ENCODE data around the gene UTP18. TPM values are rescaled to one million over a fixed set of nuclear protein-coding genes. Genes with fewer than 3 reads are reported as not detected.

Gene UTP18
- total and polyA plus RNA-seq, 9 of the 15 experiments (the other 6 are each of a cell fraction or from before 2014, with no cell fraction given): 31.1 to 99.2 (median 66.7) TPM

DNA sequence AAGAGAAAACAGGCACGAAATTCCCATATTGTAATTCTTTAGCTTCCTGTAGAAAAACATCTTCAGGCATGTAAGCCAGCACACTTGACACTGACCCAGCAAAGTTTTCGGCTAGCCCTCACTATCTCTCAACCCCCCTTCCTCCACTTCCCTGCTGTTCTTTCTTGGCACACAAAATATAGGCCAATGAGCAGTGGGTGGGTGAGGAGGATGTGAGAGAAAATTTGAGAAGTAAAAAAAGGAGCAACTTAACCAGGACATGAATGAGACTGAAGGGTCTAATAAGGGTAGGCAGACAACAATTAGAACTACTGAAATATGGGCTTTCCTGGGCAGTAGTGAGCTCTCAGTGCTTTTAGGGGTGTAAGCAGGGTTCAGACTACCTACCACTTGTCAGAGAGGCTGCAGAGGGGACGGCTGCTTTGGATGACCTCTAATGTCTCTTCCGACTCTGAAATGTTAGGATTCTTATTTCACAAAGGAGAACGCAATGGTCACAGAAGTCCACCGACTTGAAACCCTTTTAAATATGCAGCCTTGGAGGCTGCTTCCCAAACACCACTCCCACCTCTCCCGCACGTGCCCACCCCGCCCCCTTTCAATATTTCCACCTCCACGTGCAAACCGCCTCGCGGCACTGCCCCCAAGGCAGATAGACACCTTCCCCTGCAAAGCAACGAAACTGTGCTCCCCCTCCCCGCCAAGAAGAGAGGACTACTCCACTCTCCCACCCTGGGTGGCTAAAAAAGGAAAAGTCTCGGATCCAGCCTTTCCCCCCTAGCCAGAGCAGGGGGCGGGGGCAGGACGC is 1.4 kb upstream of the UTP18 start (continued):
- TF ChIP-seq, protein P1, sequence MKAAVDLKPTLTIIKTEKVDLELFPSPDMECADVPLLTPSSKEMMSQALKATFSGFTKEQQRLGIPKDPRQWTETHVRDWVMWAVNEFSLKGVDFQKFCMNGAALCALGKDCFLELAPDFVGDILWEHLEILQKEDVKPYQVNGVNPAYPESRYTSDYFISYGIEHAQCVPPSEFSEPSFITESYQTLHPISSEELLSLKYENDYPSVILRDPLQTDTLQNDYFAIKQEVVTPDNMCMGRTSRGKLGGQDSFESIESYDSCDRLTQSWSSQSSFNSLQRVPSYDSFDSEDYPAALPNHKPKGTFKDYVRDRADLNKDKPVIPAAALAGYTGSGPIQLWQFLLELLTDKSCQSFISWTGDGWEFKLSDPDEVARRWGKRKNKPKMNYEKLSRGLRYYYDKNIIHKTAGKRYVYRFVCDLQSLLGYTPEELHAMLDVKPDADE (conservative IDR thresholded peaks at IDR 0.05; ENCODE audit: control insufficient read depth, low read depth, low read length): peak; percentile 81; the same call in 1 of the 2 replicates
- TF ChIP-seq CGGBP1 (CRISPR knock-in tag; IDR thresholded peaks at IDR 0.05) (no peak), HDAC1 (IDR thresholded peaks at IDR 0.05) (peak; percentile 81 to 99), ZNF57 (CRISPR knock-in tag; IDR thresholded peaks at IDR 0.05) (no peak), MIER1 (IDR thresholded peaks at IDR 0.05; ENCODE audit: low read depth) (no peak), KLF13 (tag; IDR thresholded peaks at IDR 0.05; ENCODE audit: borderline replicate concordance, low read depth) (peak; percentile 98), ZKSCAN3 (CRISPR knock-in tag; IDR thresholded peaks at IDR 0.05) (no peak), SPI1 (IDR thresholded peaks at IDR 0.05; ENCODE audit: borderline replicate concordance, low read depth, low read length) (no peak), JUND (IDR thresholded peaks at IDR 0.05; ENCODE audit: borderline replicate concordance, low read depth, low read length) (0 out of 2 replicates have a peak, but pooled peaks have one; percentile 15), JUND (tag; IDR thresholded peaks at IDR 0.05; ENCODE audit: borderline replicate concordance, low read depth, low read length) (no peak), RCOR1 (IDR thresholded peaks at IDR 0.05; ENCODE audit: borderline replicate concordance in 1 of 2, low read depth in 2 of 2, low read length in 2 of 2) (no peak), BHLHE40 (IDR thresholded peaks at IDR 0.05; ENCODE audit: low read length) (peak; percentile 96), CREB1 (IDR thresholded peaks at IDR 0.05) (no peak), CREB1 (CRISPR knock-in tag; IDR thresholded peaks at IDR 0.05) (0 out of 2 replicates have a peak, but pooled peaks have one; percentile 28)
- TF ChIP-seq, protein P2, sequence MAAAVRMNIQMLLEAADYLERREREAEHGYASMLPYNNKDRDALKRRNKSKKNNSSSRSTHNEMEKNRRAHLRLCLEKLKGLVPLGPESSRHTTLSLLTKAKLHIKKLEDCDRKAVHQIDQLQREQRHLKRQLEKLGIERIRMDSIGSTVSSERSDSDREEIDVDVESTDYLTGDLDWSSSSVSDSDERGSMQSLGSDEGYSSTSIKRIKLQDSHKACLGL (CRISPR knock-in tag; IDR thresholded peaks at IDR 0.05; ENCODE audit: borderline replicate concordance, poor library complexity, severe bottlenecking): peak; percentile 73
